Ovary (tissue), 9 donors: ENCODE results near the gene GAS2L1. TPM values are rescaled to one million over a fixed set of nuclear protein-coding genes. Genes with fewer than 3 reads are reported as not detected.

Experiments
- DNase-seq, 5 donors: peaks; one replicate each; pipeline ENCODE4 v3.0.0-alpha.2; 2019 to 2020
- H3K27ac ChIP-seq, 2 donors: fragments of 200-600 bp; one replicate each; pipeline versions ENCODE4 v1.5.1 to v1.8.0; 2019 to 2022
- H3K27me3 ChIP-seq: fragments of 200-600 bp; one replicate; pipeline ENCODE4 v1.8.0; 2022
- H3K36me3 ChIP-seq: fragments of 200-600 bp; sonication (generic); one replicate; pipeline ENCODE4 v1.5.1; 2019
- H3K4me1 ChIP-seq: one replicate; pipeline ENCODE4 v1.8.1; 2013; ENCODE audit warnings: mild to moderate bottlenecking, moderate library complexity; ENCODE audit not compliant: insufficient read depth
- H3K4me3 ChIP-seq: fragments of 200-600 bp; sonication (generic); one replicate; pipeline ENCODE4 v1.5.1; 2017
- H3K9me3 ChIP-seq, 2 donors: fragments of 200-600 bp in 1 of 2; sonication (generic) in 1 of 2; one replicate each; pipeline versions ENCODE4 v1.5.1 to v1.8.1; 2013 to 2019; ENCODE audit warnings: mild to moderate bottlenecking in 1 of 2, moderate library complexity in 1 of 2
- CTCF ChIP-seq, 3 donors: fragments of 450-650 bp in 2 of 3; fragments of 200-600 bp in 1 of 3; IDR thresholded peaks; one replicate each; pipeline versions ENCODE4 v1.5.1 to v1.8.0; 2016 to 2022; ENCODE audit warnings: antibody characterized with exemption in 3 of 3, mild to moderate bottlenecking in 1 of 3
- EP300 ChIP-seq: sonication (generic); formaldehyde crosslinking; IDR thresholded peaks from one replicate; pipeline ENCODE4 v1.6.1; 2017; ENCODE audit warnings: antibody characterized with exemption
- POLR2A ChIP-seq: fragments of 450-650 bp; IDR thresholded peaks from one replicate; pipeline ENCODE4 v1.6.1; 2017; ENCODE audit warnings: antibody characterized with exemption, mild to moderate bottlenecking, moderate library complexity
- WGBS, 3 donors: extraction: QIAGEN DNeasy Blood & Tissue Kit in 1 of 3; methylation state at CpG; one replicate each; pipeline versions ENCODE4 v1.1.5 to v1.1.7; 2013 to 2017; 5-methylcytosine and 5-hydroxymethylcytosine counted together
- intact Hi-C, 4 donors: fragments of 100-400 bp; cut with DNase I; formaldehyde crosslinking; loops; one replicate each; pipeline versions ENCODE4 v1.11.0 to v1.15.1; 2022 to 2023
- polyA plus RNA-seq, 2 donors: library from polyadenylated mRNA; stranded (reverse); fragments of 200-250 nt in 1 of 2; fragments of 350-450 nt in 1 of 2; fragmentation: Illumina TruSeq in 1 of 2; extraction: RNeasy Lipid Tissue Mini Kit (QIAGEN cat#74804) in 1 of 2; gene quantifications; one replicate each; pipeline ENCODE4 v1.2.3, GENCODE V29; 2013 to 2014
- total RNA-seq, 7 donors: library from RNA; depleted of rRNA in 2 of 7; stranded (reverse); fragments of >200 nt in 2 of 7; fragmentation: NEBNext Ultra II Directional in 3 of 7; extraction: Animal tissue kit (Norgen Biotek cat#: 25700) in 3 of 7; gene quantifications; one replicate each; pipeline versions ENCODE4 v1.1.0 to v1.2.4, GENCODE V29; 2016 to 2023
- donor health status: DM: no; HTN: no; CAD: no; lungs with moderate emphysema.
- donor health status: DM: no; HTN: no; CAD: no.
- donor health status: Bipolar disorder and iron deficiency.
- donor health status: DM: yes; HTN: yes; CAD: no.
- donor health status: DM: no; HTN: no; CAD: no.
- donor health status: DM: yes; HTN: yes; CAD: no.

GAS2L1 gene
- total and polyA plus RNA-seq, 9 donors, result 2.1 to 21.0 (median 9.8) TPM

GRCh38 chr22:29336751-29337490, 30.5 kb downstream of the GAS2L1 start:
- 83 to 85% (median 85%) methylated on average over 14 of the region's 14 CpGs for WGBS, 3 donors
- Histone ChIP-seq H3K4me3 (no peak overlapping the region), H3K9me3 (no peaks in the 10 kb centered on the region), H3K27me3 (no peaks in the 10 kb centered on the region), H3K4me1 (no peaks in the 10 kb centered on the region), H3K27ac (no peak overlapping the region), H3K36me3 (no peaks in the 10 kb centered on the region)
- no peak for TF ChIP-seq POLR2A
- TF ChIP-seq EP300, result no peak
- no peak for TF ChIP-seq CTCF (IDR thresholded peaks at IDR 0.05)
- no peak for DNase-seq
- intact Hi-C loops, result no loop called here

- Histone ChIP-seq H3K27me3 (no peaks in the 10 kb centered on the region), H3K27ac (no peak overlapping the region), H3K4me3 (no peak overlapping the region), H3K36me3 (no peaks in the 10 kb centered on the region), H3K9me3 (no peaks in the 10 kb centered on the region), H3K4me1 (no peaks in the 10 kb centered on the region)
- WGBS, 3 donors, result 69 to 76% (median 73%) methylated on average over 12 of the region's 12 CpGs
- TF ChIP-seq CTCF (IDR thresholded peaks at IDR 0.05), result no peak
- TF ChIP-seq EP300, result no peak
- TF ChIP-seq POLR2A, result no peak
- DNase-seq, result no peak
- intact Hi-C loops, result no loop called here
Measured at GRCh38 chr22:29337631-29338284, 31.3 kb downstream of the GAS2L1 start.

- Histone ChIP-seq H3K27ac (no peak overlapping the region), H3K36me3 (no peaks in the 10 kb centered on the region), H3K4me1 (no peaks in the 10 kb centered on the region), H3K27me3 (no peaks in the 10 kb centered on the region), H3K4me3 (no peak overlapping the region), H3K9me3 (no peaks in the 10 kb centered on the region)
- intact Hi-C loops, result no loop called here
- 86 to 96% (median 90%) methylated on average over 6 of the region's 6 CpGs for WGBS, 3 donors
- TF ChIP-seq POLR2A, result no peak
- no peak for TF ChIP-seq EP300
- TF ChIP-seq CTCF (IDR thresholded peaks at IDR 0.05), result no peak
- no peak for DNase-seq
Measured at GRCh38 chr22:29338398-29338797, 31.9 kb downstream of the GAS2L1 start.

- no peaks in the 10 kb centered on the region for H3K9me3 ChIP-seq
- no peak overlapping the region for H3K27ac ChIP-seq
- 91 to 92% (median 92%) methylated on average over 23 of the region's 23 CpGs for WGBS, 3 donors
- intact Hi-C loops, result no loop called here
- no peak for DNase-seq
- no peaks in the 10 kb centered on the region for H3K4me1 ChIP-seq
- H3K27me3 ChIP-seq, result no peaks in the 10 kb centered on the region
- no peak overlapping the region for H3K4me3 ChIP-seq
- no peak for TF ChIP-seq POLR2A
- TF ChIP-seq EP300, result no peak
- no peak for TF ChIP-seq CTCF (IDR thresholded peaks at IDR 0.05)
- H3K36me3 ChIP-seq, result no peaks in the 10 kb centered on the region
Measured at GRCh38 chr22:29339381-29340235, 33.2 kb downstream of the GAS2L1 start.
